ENCODE results near the gene KLF13.

The KLF13 gene

GRCh38 chr15:31369727-31370126 lies 43.1 kb downstream of the KLF13 start:
- H3K9me2 ChIP-seq (replicated peaks; ENCODE audit: control insufficient read depth, low read length), result no peaks in the 10 kb centered on the region
- H3K79me2 ChIP-seq (ENCODE audit: control insufficient read depth, low read length), result peaks cover 97% of the 10 kb centered on the region
- no peak overlapping the region for H3K4me3 ChIP-seq (ENCODE audit: low read length)
- 0 out of 2 replicates have a peak, but pooled peaks cover 10% of the 10 kb centered on the region for H4K20me1 ChIP-seq (ENCODE audit: control insufficient read depth, insufficient read depth, low read depth, low read length)
- TF ChIP-seq, protein P1, sequence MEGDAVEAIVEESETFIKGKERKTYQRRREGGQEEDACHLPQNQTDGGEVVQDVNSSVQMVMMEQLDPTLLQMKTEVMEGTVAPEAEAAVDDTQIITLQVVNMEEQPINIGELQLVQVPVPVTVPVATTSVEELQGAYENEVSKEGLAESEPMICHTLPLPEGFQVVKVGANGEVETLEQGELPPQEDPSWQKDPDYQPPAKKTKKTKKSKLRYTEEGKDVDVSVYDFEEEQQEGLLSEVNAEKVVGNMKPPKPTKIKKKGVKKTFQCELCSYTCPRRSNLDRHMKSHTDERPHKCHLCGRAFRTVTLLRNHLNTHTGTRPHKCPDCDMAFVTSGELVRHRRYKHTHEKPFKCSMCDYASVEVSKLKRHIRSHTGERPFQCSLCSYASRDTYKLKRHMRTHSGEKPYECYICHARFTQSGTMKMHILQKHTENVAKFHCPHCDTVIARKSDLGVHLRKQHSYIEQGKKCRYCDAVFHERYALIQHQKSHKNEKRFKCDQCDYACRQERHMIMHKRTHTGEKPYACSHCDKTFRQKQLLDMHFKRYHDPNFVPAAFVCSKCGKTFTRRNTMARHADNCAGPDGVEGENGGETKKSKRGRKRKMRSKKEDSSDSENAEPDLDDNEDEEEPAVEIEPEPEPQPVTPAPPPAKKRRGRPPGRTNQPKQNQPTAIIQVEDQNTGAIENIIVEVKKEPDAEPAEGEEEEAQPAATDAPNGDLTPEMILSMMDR (IDR thresholded peaks at IDR 0.05; ENCODE audit: low read depth, low read length, poor library complexity, severe bottlenecking), result no peak
- TF ChIP-seq EZH2phosphoT487 (IDR thresholded peaks at IDR 0.05; ENCODE audit: borderline replicate concordance, low read length), result no peak
- H3K4me1 ChIP-seq (ENCODE audit: control insufficient read depth, low read length), result peaks cover 51% of the 10 kb centered on the region
- H3K36me3 ChIP-seq (ENCODE audit: control insufficient read depth, low read length), result peaks cover 51% of the 10 kb centered on the region
- H3K9me3 ChIP-seq (ENCODE audit: control insufficient read depth, insufficient read depth, low read length), result no peaks in the 10 kb centered on the region
- no peak overlapping the region for H3K4me2 ChIP-seq (ENCODE audit: low read length)
- H3K27ac ChIP-seq (ENCODE audit: low read depth, low read length), result no peak overlapping the region
- H3F3A ChIP-seq (ENCODE audit: control insufficient read depth, insufficient read depth), result peaks cover 1% of the 10 kb centered on the region; the same call in 1 of the 2 replicates
- H3K27me3 ChIP-seq (ENCODE audit: control insufficient read depth, low read length), result no peaks in the 10 kb centered on the region

DNA sequence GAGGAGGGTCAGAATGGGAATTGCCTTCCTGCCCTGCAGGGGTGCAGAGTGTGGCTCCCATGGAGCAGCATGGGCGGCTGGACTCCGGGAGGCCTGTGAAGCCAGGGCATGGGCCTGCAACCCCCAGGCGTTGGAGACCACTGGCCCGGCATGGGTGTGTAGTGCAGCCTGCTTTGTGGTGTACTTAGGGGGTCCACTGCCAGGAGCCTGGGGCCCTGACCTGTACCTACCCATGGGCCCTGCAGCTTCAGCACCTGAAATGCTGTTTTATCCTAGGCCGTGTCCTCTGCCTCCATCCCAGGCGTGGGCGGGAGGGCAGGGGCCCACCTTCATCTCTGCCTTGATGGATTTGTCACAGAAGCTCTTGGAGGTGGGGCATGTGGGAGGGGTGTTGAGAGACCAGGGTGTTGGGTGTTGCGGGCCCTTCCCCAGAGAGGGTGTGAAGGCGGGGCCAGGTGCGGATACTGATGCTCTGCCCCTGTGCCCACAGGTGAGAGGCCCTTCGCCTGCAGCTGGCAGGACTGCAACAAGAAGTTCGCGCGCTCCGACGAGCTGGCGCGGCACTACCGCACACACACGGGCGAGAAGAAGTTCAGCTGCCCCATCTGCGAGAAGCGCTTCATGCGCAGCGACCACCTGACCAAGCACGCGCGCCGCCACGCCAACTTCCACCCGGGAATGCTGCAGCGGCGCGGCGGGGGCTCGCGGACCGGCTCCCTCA lies 45.0 kb downstream of the KLF13 start:
- no peaks in the 10 kb centered on the region for H3F3A ChIP-seq (ENCODE audit: control insufficient read depth, insufficient read depth)
- peaks cover 63% of the 10 kb centered on the region for H3K36me3 ChIP-seq (ENCODE audit: control insufficient read depth, low read length)
- TF ChIP-seq, protein P1 (IDR thresholded peaks at IDR 0.05; ENCODE audit: low read depth, low read length, poor library complexity, severe bottlenecking), result no peak
- no peak for TF ChIP-seq EZH2phosphoT487 (IDR thresholded peaks at IDR 0.05; ENCODE audit: borderline replicate concordance, low read length)
- no peak overlapping the region for H3K4me3 ChIP-seq (ENCODE audit: low read length)
- no peaks in the 10 kb centered on the region for H3K9me3 ChIP-seq (ENCODE audit: control insufficient read depth, insufficient read depth, low read length)
- peaks cover 31% of the 10 kb centered on the region for H3K4me1 ChIP-seq (ENCODE audit: control insufficient read depth, low read length)
- no peaks in the 10 kb centered on the region for H3K9me2 ChIP-seq (replicated peaks; ENCODE audit: control insufficient read depth, low read length)
- 0 out of 2 replicates have a peak, but pooled peaks cover 10% of the 10 kb centered on the region for H4K20me1 ChIP-seq (ENCODE audit: control insufficient read depth, insufficient read depth, low read depth, low read length)
- H3K79me2 ChIP-seq (ENCODE audit: control insufficient read depth, low read length), result peaks cover 97% of the 10 kb centered on the region
- H3K27me3 ChIP-seq (ENCODE audit: control insufficient read depth, low read length), result no peaks in the 10 kb centered on the region
- H3K4me2 ChIP-seq (ENCODE audit: low read length), result no peak overlapping the region
- H3K27ac ChIP-seq (ENCODE audit: low read depth, low read length), result no peak overlapping the region

- Histone ChIP-seq H3K27me3 (ENCODE audit: control insufficient read depth, low read length) (no peaks in the 10 kb centered on the region), H3K9me2 (replicated peaks; ENCODE audit: control insufficient read depth, low read length) (no peaks in the 10 kb centered on the region), H3K79me2 (ENCODE audit: control insufficient read depth, low read length) (peaks cover 87% of the 10 kb centered on the region), H3K4me1 (ENCODE audit: control insufficient read depth, low read length) (peaks cover 22% of the 10 kb centered on the region), H4K20me1 (ENCODE audit: control insufficient read depth, insufficient read depth, low read depth, low read length) (0 out of 2 replicates have a peak, but pooled peaks cover 10% of the 10 kb centered on the region), H3K27ac (ENCODE audit: low read depth, low read length) (no peak overlapping the region), H3K4me3 (ENCODE audit: low read length) (no peak overlapping the region), H3F3A (ENCODE audit: control insufficient read depth, insufficient read depth) (no peaks in the 10 kb centered on the region), H3K4me2 (ENCODE audit: low read length) (no peak overlapping the region), H3K36me3 (ENCODE audit: control insufficient read depth, low read length) (peaks cover 61% of the 10 kb centered on the region), H3K9me3 (ENCODE audit: control insufficient read depth, insufficient read depth, low read length) (no peaks in the 10 kb centered on the region)
- TF ChIP-seq, protein P1 (IDR thresholded peaks at IDR 0.05; ENCODE audit: low read depth, low read length, poor library complexity, severe bottlenecking), result no peak
- TF ChIP-seq EZH2phosphoT487 (IDR thresholded peaks at IDR 0.05; ENCODE audit: borderline replicate concordance, low read length), result no peak
Observed at GRCh38 chr15:31372635-31373091, 46.0 kb downstream of the KLF13 start.
